ENCODE measurements around the gene SLC7A1.

GRCh38 chr13:29532116-29532515 lies 63.4 kb downstream of the SLC7A1 start:
- no peak for TF ChIP-seq POLR2A (IDR thresholded peaks at IDR 0.05)
- TF ChIP-seq, protein P1, sequence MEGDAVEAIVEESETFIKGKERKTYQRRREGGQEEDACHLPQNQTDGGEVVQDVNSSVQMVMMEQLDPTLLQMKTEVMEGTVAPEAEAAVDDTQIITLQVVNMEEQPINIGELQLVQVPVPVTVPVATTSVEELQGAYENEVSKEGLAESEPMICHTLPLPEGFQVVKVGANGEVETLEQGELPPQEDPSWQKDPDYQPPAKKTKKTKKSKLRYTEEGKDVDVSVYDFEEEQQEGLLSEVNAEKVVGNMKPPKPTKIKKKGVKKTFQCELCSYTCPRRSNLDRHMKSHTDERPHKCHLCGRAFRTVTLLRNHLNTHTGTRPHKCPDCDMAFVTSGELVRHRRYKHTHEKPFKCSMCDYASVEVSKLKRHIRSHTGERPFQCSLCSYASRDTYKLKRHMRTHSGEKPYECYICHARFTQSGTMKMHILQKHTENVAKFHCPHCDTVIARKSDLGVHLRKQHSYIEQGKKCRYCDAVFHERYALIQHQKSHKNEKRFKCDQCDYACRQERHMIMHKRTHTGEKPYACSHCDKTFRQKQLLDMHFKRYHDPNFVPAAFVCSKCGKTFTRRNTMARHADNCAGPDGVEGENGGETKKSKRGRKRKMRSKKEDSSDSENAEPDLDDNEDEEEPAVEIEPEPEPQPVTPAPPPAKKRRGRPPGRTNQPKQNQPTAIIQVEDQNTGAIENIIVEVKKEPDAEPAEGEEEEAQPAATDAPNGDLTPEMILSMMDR (IDR thresholded peaks at IDR 0.05), result no peak
